ENCODE data around the gene DPAGT1. TPM values are rescaled to one million over a fixed set of nuclear protein-coding genes. Genes with fewer than 3 reads are reported as not detected.
A peak's percentile ranks its signal among the peaks of the same experiment; 100 is the strongest.

Gene DPAGT1
- total RNA-seq, 4 donors from 2014 or later, result 18.5 to 29.9 (median 26.7) TPM

DNA sequence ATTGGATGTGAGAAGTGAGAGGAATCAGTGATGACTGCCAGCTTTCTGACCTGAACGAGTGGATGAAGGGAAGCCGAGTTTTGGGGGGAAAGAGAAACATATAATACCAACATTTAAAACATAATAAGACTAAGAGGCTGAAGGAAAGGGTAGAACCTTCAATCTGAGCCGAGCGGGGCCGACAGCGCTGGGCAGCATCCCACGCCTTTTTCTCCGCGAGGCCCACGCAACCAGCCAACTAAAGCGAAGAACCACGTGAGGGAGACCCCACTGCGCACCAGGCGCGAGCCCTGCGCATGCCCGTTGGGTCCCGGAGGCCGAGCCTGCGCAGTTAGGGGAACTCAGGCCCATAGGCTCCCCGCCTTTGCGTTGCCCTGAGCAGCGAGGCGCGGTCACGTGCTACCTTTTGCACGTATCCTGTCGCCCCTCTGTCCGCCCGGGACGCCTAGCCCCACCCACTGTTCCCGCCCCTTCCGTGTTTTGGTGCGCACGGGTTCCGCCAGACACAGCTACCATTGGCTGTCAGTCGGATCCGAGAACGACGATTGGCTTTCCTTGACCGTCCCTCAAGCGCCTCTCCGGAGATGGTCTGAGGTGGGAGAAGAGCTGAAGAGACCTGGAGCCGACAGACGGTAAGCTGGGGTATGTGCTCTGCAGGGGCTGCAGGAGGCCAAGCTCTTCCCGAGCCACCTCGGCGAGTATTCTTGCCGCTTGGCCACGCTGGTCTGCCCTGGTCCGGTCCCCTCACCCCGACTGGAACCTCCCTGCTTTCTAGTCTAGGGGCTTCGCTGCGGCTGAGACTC, 19.6 kb upstream of the DPAGT1 start, which contains the start of gene HINFP:
Gene HINFP (plus strand): TSS at position 573 of the 803 bp plus-strand sequence. CDS start 5,365 bp downstream, outside the sequence.
- Histone ChIP-seq H3K36me3 (peaks cover 6 to 36% (median 9%) of the 10 kb centered on the region in 3 donors), H3K27ac (peak within 1 kb of the TSS; percentile 82 to 92 (median 89)), H3K4me1 (peaks cover 13 to 28% (median 27%) of the 10 kb centered on the region in 3 donors), H3K4me3 (peak within 1 kb of the TSS; percentile 73 to 81 (median 80)), H3K27me3 (no peaks in the 10 kb centered on the region), H3K9me3 (no peaks in the 10 kb centered on the region)
- DNase-seq, result peak; percentile 97
- WGBS, 2 donors, result 0% methylated on average over 22 to 23 of the region's 54 CpGs
- intact Hi-C loops (cut with DNase I), result no loop called here
- TF ChIP-seq CTCF (IDR thresholded peaks at IDR 0.05) (peak in 1 of 6 experiments; percentile 29), POLR2A (IDR thresholded peaks at IDR 0.05) (peak in 3 of 4 donors; percentile 54 to 66 (median 55))

DNA sequence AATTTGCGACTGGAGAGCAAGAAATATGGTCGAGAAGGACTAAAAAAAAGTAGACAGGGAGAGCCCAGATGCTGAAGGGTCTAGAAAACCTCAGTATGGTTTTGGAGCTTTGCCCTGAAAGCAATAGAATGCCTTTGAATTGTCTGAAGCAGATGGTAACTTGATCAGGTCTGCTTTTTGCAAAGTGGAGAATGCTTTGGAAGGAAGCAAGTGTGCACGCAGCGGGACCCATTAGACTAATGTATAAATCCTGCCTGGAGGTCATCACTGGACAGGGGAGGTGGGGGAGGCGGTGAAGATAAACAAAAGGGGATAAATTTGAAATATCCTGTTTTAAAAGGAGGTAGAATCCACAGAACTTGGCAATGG, 19.0 kb upstream of the DPAGT1 start:
- 15 to 19% methylated on average over 5 of the region's 5 CpGs for WGBS, 2 donors
- H3K27me3 ChIP-seq, result no peaks in the 10 kb centered on the region
- H3K36me3 ChIP-seq, result peaks cover 6 to 42% (median 9%) of the 10 kb centered on the region in 3 donors
- no peak for TF ChIP-seq POLR2A (IDR thresholded peaks at IDR 0.05)
- TF ChIP-seq CTCF (IDR thresholded peaks at IDR 0.05), result no peak
- peaks cover 13 to 22% (median 22%) of the 10 kb centered on the region in 3 donors for H3K4me1 ChIP-seq
- no peak for DNase-seq
- peak overlapping the region; percentile 82 to 92 (median 86) for H3K27ac ChIP-seq
- peak overlapping the region; percentile 73 to 81 (median 80) for H3K4me3 ChIP-seq
- H3K9me3 ChIP-seq, result no peaks in the 10 kb centered on the region
- intact Hi-C loops (cut with DNase I), result no loop called here

GRCh38 chr11:119118946-119119345, 17.3 kb upstream of the DPAGT1 start:
- intact Hi-C loops (cut with DNase I), result no loop called here
- TF ChIP-seq CTCF (IDR thresholded peaks at IDR 0.05) (no peak), POLR2A (IDR thresholded peaks at IDR 0.05) (no peak)
- H3K27ac ChIP-seq, result no peak overlapping the region
- H3K4me1 ChIP-seq, result peaks cover 13 to 22% (median 18%) of the 10 kb centered on the region in 3 donors
- H3K9me3 ChIP-seq, result no peaks in the 10 kb centered on the region
- H3K36me3 ChIP-seq, result peaks cover 8 to 46% (median 10%) of the 10 kb centered on the region in 3 donors
- 96 to 100% methylated on average over 1 of the region's 1 CpG for WGBS, 2 donors
- no peak for DNase-seq
- H3K27me3 ChIP-seq, result no peaks in the 10 kb centered on the region
- no peak overlapping the region for H3K4me3 ChIP-seq

DNA sequence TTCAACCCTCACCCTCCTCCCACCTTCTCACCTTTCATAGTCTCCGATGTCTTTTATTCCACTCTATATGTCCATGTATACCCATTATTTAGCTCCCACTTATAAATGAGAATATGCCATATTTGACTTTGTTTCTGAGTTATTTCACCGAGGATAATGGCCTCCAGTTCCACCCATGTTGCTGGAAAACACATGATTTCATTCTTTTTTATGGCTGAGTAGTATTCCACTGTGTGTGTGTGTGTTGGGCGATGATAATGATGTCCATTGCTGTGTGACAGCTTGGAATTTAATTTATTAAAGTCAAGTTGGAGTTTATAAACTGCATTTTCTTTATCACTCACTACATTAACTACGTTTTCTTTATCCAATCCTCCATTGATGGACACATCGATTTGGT, 16.6 kb upstream of the DPAGT1 start:
- Histone ChIP-seq H3K4me1 (peaks cover 13 to 25% (median 17%) of the 10 kb centered on the region in 3 donors), H3K36me3 (peaks cover 9 to 49% (median 16%) of the 10 kb centered on the region in 3 donors), H3K4me3 (no peak overlapping the region), H3K9me3 (no peaks in the 10 kb centered on the region), H3K27ac (no peak overlapping the region), H3K27me3 (no peaks in the 10 kb centered on the region)
- 94% methylated on average over 5 of the region's 5 CpGs for WGBS, 2 donors
- DNase-seq, result no peak
- intact Hi-C loops (cut with DNase I), result no loop called here
- TF ChIP-seq POLR2A (IDR thresholded peaks at IDR 0.05), result no peak
- no peak for TF ChIP-seq CTCF (IDR thresholded peaks at IDR 0.05)

DNA sequence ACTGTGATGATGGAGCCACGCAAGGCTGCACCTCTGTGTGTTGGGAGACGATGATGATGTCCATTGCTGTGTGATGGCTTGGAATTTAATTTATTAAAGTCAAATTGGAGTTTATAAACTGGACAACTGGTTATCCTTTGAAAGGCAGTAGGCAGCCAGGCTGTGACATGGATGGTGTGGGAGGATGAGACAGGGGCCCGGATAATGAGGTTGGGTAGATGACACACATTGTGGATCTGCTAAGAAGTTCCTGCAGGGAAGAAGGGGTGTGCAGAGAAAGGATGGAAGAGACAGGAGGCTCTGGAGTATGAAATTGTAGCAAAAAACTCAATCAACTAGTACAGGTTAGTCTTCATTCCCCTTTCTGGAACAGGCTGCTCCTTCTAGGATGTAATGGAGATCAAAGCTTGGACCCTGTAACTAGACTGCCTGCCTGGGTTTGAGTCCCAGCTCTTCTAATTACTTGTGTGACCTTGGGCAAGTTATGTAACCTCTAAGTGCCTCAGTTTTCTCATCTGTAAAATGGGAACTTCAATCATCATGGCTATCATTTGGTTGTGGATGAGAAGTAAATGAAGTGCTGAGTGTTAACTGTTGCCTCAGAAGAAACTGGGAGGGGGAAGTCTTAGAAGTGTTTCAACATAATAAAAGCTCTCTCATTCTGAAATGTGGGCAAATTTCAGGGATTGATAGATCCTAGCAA, 15.5 kb upstream of the DPAGT1 start:
- TF ChIP-seq CTCF (IDR thresholded peaks at IDR 0.05), result no peak
- no peak for TF ChIP-seq POLR2A (IDR thresholded peaks at IDR 0.05)
- WGBS, 2 donors, result 83 to 98% methylated on average over 3 of the region's 3 CpGs
- no peak for DNase-seq
- no peak overlapping the region for H3K4me3 ChIP-seq
- intact Hi-C loops (cut with DNase I), result no loop called here
- H3K36me3 ChIP-seq, result peaks cover 15 to 60% (median 22%) of the 10 kb centered on the region in 3 donors
- no peaks in the 10 kb centered on the region for H3K9me3 ChIP-seq
- H3K27ac ChIP-seq, result no peak overlapping the region
- peaks cover 6 to 24% (median 6%) of the 10 kb centered on the region in 3 donors for H3K4me1 ChIP-seq
- no peaks in the 10 kb centered on the region for H3K27me3 ChIP-seq

Data from esophagus squamous epithelium (tissue), 5 donors.